Measurements from ENCODE around the gene CFAP61.

DNA sequence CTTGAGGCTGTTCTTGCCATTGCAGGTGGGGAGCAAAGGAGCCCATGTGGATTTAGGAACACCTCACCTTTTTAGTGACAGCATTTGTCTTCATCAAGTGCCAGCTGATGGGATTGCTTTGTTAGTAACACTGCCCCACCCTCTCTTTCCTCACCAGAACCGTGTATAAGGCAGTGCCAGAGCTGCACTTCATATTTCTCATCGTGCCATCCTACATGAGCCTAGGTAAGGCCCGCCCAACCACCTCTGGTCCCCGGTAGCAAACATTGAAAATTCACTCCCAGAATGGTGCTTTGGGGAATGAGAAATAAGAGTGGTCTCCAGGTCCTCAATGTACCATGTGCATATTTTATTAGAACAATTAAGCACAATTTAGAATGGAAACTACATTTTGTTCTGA is 22.7 kb downstream of the CFAP61 start:
- TF ChIP-seq, protein P1, sequence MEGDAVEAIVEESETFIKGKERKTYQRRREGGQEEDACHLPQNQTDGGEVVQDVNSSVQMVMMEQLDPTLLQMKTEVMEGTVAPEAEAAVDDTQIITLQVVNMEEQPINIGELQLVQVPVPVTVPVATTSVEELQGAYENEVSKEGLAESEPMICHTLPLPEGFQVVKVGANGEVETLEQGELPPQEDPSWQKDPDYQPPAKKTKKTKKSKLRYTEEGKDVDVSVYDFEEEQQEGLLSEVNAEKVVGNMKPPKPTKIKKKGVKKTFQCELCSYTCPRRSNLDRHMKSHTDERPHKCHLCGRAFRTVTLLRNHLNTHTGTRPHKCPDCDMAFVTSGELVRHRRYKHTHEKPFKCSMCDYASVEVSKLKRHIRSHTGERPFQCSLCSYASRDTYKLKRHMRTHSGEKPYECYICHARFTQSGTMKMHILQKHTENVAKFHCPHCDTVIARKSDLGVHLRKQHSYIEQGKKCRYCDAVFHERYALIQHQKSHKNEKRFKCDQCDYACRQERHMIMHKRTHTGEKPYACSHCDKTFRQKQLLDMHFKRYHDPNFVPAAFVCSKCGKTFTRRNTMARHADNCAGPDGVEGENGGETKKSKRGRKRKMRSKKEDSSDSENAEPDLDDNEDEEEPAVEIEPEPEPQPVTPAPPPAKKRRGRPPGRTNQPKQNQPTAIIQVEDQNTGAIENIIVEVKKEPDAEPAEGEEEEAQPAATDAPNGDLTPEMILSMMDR (conservative IDR thresholded peaks at IDR 0.05), result no peak
- no peak for TF ChIP-seq ZFX (IDR thresholded peaks at IDR 0.05)

Measured in C4-2B (cell line).